KOPT-K1 (cell line): Measurements from ENCODE around the gene TOR1B.
"Not testable (repeated sequence)": the region's sequence is repeated elsewhere in the genome, so short reads cannot be mapped to it uniquely, and the experiment has no call there.

Source experiments
- H3K27ac ChIP-seq: fragments of 200-600 bp; sonication (generic); 2 replicates; pipeline ENCODE4 v1.5.1; 2016; ENCODE audit warnings: antibody characterized with exemption, mild to moderate bottlenecking, low read depth, low read length; ENCODE audit not compliant: poor library complexity, severe bottlenecking
- H3K36me3 ChIP-seq: fragments of 200-600 bp; sonication (generic); 2 replicates; pipeline ENCODE4 v1.5.1; 2017; ENCODE audit warnings: antibody characterized with exemption, mild to moderate bottlenecking, low read length, moderate library complexity; ENCODE audit not compliant: insufficient read depth
- H3K9me3 ChIP-seq: fragments of 200-600 bp; sonication (generic); 2 replicates; pipeline ENCODE4 v1.5.1; 2017; ENCODE audit warnings: antibody characterized with exemption, low read length, mild to moderate bottlenecking; ENCODE audit not compliant: insufficient read depth, poor library complexity, severe bottlenecking

Gene TOR1B

DNA sequence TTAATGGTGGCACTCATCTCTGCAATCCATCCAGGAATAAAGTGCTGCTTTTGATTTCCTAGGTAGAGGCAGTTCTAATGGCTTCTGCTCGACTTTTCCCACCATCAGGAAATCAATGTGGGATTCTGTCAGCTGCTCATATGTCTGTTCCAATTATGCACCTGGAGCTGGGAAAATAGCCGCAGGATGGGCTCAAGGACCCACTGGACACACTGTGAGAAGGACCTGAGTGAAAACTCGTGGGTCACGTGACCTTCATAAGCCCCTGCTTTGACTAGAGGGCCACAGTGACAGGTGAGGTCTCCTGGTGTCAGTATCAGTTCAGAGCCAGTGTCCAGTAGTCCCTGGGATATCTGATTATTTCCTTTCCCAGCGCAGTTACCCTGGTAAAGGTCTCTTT, 32.2 kb upstream of the TOR1B start:
- H3K36me3 ChIP-seq = no peaks in the 10 kb centered on the region
- no peaks in the 10 kb centered on the region for H3K9me3 ChIP-seq
- H3K27ac ChIP-seq = no peak overlapping the region

DNA sequence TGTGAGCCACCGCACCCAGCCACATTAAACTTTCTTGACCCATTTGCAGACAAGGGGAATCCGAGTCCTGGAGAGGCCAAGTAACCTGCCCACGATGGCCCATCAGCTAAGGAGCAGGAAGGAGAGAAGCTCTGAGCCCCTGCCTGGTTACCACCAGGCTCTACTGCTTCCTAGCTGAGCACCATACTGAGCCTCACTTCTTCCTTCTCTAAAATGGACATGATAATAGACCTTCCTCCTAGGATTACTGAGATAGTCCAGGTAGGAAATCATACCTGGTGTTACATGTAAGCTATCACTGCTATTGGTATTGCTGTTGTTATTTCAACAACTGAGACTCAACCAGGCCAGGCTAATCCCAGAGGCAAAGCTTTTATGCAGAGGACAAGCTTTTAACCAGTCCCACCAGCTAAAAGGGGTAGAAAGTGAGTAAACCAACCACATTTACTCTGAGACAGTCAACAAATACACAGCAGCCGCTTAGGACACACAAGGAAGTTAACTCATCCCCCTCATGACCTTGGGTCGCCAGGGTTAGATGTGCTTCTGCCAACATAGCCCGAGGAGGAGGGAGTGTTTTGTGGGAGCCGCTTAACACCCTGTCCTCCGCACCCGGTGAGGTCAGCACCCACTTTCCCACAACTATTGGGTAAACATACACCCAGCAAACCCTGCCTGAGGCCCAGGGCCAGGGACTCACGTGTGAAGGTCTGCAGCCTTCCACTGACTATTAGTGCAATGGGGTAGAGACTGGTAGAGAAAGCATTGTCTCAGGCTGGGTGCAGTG, 29.5 kb upstream of the TOR1B start:
- H3K27ac ChIP-seq = no peak overlapping the region
- no peaks in the 10 kb centered on the region for H3K36me3 ChIP-seq
- H3K9me3 ChIP-seq = no peaks in the 10 kb centered on the region

DNA sequence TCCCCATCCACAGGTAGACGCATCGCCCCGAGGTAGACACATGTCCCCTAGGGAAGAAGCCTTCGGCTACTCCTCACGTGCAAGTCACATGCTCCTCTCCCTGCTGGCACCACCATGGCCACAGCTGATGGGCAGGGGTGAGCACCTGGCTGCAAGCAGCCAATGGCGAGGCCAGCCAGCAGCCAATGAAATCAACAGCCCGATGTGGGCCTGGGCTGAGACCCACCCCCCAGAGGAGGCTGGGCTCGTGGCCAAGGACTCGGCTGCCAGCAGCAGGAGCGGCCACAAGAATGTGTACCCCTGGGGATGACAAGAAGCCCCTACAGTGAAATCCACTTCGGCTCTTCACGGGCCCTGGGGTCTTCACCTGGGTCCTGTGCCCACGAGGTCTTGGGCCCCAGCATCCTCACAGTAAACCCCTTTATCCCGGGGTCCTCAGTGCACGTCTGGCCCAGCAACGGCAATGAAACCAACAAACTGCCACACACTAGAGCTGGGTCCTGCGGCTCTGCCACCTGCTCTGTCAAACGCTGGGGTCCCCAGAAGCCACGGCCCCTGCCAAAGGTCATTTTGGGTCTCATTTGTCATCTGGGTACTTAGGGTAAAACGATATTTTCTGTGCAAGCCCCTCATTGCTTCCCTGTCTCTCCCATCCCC, 28.1 kb upstream of the TOR1B start:
- H3K9me3 ChIP-seq = no peaks in the 10 kb centered on the region
- no peaks in the 10 kb centered on the region for H3K36me3 ChIP-seq
- H3K27ac ChIP-seq = no peak overlapping the region

DNA sequence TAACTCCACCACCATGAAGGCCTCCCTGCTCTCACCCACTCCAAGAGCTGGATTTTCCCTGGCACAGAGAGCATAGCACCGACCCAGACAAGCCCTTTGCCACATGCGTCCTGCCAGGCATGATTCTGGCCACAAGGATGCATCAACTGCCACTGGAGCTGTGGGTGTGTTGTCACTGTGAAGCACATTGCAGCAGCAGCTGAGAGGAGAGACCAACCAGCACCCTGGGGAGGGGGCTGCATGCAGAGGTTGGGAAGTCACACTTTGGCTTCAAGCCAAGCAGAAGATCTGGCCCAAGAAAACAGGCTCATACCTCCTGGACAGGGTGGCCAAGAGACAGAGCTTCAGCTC, 27.6 kb upstream of the TOR1B start:
- H3K36me3 ChIP-seq = no peaks in the 10 kb centered on the region
- no peaks in the 10 kb centered on the region for H3K9me3 ChIP-seq
- H3K27ac ChIP-seq = no peak overlapping the region

DNA sequence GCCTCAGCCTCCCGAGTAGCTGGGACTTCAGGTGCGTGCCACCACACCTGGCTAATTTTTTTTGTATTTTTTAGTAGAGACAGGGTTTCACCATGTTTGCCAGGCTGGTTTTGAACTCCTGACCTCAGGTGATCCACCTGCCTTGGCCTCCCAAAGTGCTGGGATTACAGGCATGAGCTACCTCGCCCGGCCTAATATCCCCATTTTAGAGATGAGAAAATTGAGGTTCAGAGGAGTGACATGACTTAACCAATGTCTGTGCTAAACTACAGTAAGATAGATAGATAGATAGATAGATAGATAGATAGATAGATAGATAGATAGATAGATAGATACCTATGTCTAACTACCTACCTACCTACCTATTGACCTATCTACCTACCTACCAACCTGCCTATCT, 26.9 kb upstream of the TOR1B start:
- not testable (repeated sequence) for H3K27ac ChIP-seq

DNA sequence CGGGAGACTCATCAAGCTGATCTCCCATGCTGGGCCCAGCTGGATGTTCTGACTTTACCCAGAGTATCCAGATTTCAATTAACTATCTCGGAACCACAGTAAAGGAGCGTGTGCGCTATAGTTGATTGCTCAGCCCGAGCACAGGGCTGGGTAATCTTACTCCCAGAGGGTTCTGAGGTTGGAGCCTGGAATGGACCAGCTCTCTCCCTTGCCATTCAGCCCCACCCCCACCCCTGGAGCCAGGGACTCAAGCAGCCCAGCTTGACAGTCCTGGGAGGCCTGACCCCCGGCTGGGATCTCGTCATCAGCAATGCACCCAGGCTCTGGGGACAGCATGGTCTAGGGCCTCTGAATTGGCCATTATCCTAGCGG, 26.4 kb upstream of the TOR1B start:
- H3K27ac ChIP-seq = no peak overlapping the region
- H3K36me3 ChIP-seq = no peaks in the 10 kb centered on the region
- H3K9me3 ChIP-seq = no peaks in the 10 kb centered on the region

More for the DNA sequence above, 26.9 kb upstream of the TOR1B start:
- not testable (repeated sequence) for H3K9me3 ChIP-seq, H3K36me3 ChIP-seq

DNA sequence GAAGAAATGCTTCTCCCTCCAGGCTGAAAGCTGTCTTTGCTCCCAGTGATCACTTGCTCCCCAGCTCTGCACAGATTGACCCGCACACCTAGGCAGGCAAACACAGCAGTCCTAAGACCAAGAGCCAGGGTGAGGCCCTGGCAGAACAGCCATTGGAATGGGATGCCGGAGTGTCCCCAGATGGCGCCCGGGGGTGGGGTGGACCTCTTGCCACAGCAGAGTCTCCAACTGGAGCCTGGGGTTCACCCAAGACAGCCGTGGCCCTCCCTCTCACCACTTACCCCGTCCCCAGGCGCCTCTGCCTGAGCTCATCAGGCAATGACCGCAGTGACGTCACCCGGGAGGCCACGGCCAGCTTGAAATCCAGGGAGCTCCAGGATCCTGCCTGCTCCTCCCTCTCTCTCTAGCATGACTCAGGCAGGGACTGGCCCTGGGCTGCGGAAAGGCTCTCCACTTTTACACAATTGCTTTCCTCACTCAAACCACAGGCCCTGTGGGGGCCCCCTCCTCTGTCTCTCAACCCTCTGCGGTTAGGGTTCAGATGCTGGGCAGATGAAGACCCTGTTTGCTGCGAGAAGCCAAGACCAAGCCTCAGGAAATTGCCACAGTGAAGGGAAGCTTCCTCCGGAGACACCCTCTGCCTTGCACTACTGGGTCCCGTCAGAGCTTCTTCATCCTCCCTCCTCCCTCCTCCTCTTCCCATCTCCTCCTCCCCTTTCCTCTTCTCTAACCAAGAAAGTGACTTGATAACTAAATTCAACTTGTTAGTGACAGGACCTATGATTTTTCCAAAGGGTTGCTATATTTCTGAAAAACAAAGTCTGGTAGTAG, 25.8 kb upstream of the TOR1B start:
- H3K9me3 ChIP-seq = no peaks in the 10 kb centered on the region
- no peak overlapping the region for H3K27ac ChIP-seq
- H3K36me3 ChIP-seq = no peaks in the 10 kb centered on the region

DNA sequence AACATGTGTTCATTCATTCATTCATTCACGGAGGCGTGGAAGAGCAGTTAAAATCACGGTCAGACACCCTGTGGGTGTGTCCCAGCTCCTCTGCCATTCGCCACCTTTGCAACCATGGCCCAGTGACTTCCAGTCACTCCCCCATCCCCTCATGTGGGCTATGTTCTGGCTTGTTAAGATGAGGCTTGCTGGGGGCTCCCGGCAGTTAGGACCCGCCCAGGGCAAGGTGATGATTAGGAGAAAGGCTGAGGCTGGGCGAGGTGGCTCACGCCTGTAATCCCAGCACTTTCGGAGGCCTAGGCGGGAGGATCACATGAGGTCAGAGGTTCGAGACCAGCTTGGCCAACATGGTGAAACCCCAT, 25.2 kb upstream of the TOR1B start:
- no peak overlapping the region for H3K27ac ChIP-seq
- no peaks in the 10 kb centered on the region for H3K9me3 ChIP-seq
- no peaks in the 10 kb centered on the region for H3K36me3 ChIP-seq

DNA sequence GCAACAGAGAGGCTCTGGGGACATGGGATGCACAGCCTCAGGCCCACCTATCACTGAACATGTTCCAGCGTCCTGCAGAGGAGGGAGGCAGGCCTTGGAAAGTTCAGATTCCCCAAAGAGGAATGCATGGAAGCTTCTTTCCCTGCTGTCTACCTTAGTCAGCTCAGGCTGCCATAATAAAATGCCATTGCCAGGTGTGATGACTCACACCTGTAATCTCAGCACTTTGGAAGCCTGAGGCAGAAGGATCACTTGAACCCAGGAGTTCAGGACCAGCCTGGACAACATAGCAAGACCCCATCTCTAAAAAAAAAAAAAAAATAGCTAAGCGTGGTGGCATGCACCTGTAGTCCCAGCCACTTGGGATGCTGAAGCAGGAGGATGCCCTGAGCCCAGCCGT, 24.5 kb upstream of the TOR1B start:
- Histone ChIP-seq H3K27ac (no peak overlapping the region), H3K36me3 (no peaks in the 10 kb centered on the region), H3K9me3 (no peaks in the 10 kb centered on the region)

DNA sequence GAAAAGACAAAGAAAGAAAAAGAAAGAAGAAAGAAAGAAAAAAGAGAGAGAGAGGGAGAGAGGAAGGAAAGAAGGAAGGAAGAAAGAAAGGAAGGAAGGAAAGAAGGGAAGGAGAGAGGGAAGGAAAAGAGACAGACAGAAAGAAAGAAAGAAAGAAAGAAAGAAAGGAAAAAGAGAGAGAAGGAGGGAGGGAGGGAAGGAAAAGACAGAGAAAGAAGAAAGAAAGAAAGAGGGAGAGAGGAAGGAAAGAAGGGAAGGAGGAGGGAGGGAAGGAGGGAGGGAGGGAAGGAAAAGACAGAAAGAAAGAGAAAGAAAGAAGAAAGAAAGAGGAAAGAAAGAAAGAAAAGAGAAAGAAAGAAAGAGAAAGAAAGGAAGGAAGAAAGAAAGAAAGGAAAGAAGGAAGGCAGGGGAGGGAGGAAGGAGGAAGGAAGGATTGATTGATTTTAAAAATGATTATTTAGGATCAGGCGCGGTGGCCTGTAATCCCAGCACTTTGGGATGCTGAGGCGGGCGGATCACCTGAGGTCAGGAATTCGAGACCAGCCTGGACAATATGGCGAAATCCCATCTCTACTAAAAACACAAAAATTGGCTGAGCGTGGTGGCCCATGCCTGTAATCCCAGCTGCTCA, 23.3 kb upstream of the TOR1B start:
- Histone ChIP-seq H3K27ac (no peak overlapping the region), H3K36me3 (no peaks in the 10 kb centered on the region), H3K9me3 (no peaks in the 10 kb centered on the region)

DNA sequence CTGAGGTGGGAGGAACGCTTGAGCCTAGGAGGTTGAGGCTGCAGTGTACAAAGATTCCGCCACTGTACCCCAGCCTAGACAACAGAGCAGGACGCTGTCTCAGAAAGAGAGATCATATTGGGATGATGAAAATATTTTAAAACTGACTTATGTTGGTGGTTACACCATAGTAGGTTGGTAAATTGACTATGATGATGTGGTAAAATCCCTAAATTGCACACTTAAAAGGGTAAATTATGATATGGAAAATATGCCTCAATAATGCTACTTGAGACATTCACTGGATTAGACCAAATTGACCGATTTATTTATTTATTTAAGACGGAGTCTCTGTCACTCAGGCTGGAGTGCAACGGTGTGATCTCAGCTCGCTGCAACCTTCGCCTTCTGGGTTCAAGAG, 21.9 kb upstream of the TOR1B start:
- Histone ChIP-seq H3K27ac (no peak overlapping the region), H3K9me3 (no peaks in the 10 kb centered on the region), H3K36me3 (no peaks in the 10 kb centered on the region)

DNA sequence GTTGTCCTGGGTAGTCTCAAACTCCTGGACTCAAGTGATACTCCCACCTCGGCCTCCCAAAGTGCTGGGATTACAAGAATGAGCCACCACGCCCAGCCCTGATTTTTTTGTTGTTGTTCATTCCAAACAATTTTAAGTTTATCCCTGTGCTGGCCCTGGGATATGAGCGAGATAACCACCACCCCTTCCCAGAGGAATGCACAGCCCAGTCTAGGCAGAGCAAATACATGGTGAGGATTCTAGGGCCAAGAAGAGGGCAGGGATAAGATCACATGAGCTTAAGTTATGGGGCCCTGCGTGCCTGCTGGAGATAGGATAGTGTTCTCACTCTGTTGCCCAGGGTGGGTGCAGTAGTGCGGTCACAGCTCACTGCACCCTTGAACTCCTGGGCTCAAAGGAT, 21.0 kb upstream of the TOR1B start:
- H3K36me3 ChIP-seq = no peaks in the 10 kb centered on the region
- H3K9me3 ChIP-seq = no peaks in the 10 kb centered on the region
- H3K27ac ChIP-seq = no peak overlapping the region

DNA sequence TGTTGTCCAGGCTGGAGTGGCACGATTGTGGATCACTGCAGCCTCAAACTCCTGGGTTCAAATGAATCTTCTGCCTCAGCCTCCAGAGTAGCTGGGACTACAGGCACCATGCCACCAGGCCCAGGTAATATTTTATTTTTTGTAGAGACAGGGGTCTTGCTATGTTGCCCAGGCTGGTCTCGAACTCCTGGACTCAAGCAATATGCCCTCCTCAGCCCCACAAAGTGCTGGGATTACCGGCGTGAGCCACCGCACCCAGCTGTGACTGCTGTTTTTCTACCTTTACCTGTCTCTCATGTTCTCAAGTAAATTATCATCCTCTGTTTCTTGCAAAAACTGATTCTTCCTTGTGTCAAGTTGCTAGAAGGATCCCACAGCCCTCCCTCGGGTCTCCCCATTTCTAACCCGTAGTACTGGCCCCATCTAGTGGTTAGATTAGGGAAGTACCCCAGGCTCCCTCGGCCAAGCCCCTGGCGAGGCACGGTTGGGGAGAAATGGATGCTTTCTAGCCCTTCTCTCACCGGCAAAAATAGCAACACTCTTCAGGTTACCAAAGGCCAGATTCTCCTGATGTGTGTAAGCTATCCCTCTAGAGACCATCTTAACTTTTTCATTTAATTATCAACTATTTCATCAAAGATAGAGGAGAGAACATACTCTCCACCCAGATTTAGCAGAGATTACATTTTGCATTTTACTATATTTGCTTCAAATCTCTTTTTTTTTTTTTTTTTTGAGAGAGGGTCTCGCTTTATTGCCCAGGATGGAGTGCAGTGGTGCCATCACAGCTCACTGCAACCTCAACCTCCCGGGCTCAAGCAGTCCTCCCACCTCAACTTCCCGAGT, 19.2 kb upstream of the TOR1B start:
- H3K27ac ChIP-seq = no peak overlapping the region
- no peaks in the 10 kb centered on the region for H3K36me3 ChIP-seq
- no peaks in the 10 kb centered on the region for H3K9me3 ChIP-seq

DNA sequence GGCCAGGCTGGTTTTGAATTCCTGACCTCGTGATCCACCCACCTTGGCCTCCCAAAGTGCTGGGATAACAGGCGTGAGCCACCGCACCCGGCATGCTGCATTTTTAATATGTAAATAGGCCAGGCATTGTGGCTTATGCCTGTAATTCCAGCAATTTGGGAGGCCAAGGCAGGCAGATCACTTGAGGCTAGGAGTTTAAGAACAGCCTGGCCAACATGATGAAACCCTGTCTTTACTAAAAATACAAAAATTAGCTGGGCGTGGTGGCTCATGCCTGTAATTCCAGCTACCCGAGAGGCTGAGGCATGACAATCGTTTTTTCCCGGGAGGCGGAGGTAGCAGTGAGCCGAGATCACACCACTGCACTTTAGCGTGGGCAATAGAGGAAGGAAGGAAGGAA, 18.0 kb upstream of the TOR1B start:
- H3K36me3 ChIP-seq, H3K9me3 ChIP-seq, H3K27ac ChIP-seq: not testable (repeated sequence)
